Memory B cell (primary cell): ENCODE measurements around the gene MYB.

ENCODE experiments used
- ATAC-seq: fragments of 150-1000 bp; cut with Tn5 transposase; 2 replicates; pipeline ENCODE4 v1.10.0; 2021; ENCODE audit warnings: low read depth, mild to moderate bottlenecking, moderate library complexity
- DNase-seq, 2 donors: peaks; one replicate each; pipeline ENCODE4 v3.0.0; 2022; ENCODE audit warnings: low spot score in 2 of 2
- H3K27ac Mint-ChIP-seq: one replicate; pipeline ENCODE4 v1.8.0; 2022; ENCODE audit warnings: mild to moderate bottlenecking, moderate library complexity, mixed read lengths
- H3K27me3 Mint-ChIP-seq: one replicate; pipeline ENCODE4 v1.8.0; 2022; ENCODE audit warnings: mixed read lengths
- H3K36me3 Mint-ChIP-seq: one replicate; pipeline ENCODE4 v1.8.0; 2022; ENCODE audit warnings: mild to moderate bottlenecking, mixed read lengths
- H3K4me1 Mint-ChIP-seq: one replicate; pipeline ENCODE4 v1.8.0; 2022; ENCODE audit warnings: mixed read lengths
- H3K4me3 Mint-ChIP-seq: one replicate; pipeline ENCODE4 v1.8.0; 2022; ENCODE audit warnings: mild to moderate bottlenecking, moderate library complexity, mixed read lengths
- H3K9me3 Mint-ChIP-seq: one replicate; pipeline ENCODE4 v1.8.0; 2022; ENCODE audit warnings: mixed read lengths

The MYB gene

GRCh38 chr6:135250234-135250633 is 69.1 kb downstream of the MYB start:
- ATAC-seq, result peak; percentile 31
- peaks cover 2% of the 10 kb centered on the region for H3K4me1 Mint-ChIP-seq
- H3K4me3 Mint-ChIP-seq, result no peak overlapping the region
- no peak for DNase-seq
- no peaks in the 10 kb centered on the region for H3K9me3 Mint-ChIP-seq
- no peak overlapping the region for H3K27ac Mint-ChIP-seq
- H3K27me3 Mint-ChIP-seq, result peaks cover 2% of the 10 kb centered on the region
- H3K36me3 Mint-ChIP-seq, result no peaks in the 10 kb centered on the region

DNA sequence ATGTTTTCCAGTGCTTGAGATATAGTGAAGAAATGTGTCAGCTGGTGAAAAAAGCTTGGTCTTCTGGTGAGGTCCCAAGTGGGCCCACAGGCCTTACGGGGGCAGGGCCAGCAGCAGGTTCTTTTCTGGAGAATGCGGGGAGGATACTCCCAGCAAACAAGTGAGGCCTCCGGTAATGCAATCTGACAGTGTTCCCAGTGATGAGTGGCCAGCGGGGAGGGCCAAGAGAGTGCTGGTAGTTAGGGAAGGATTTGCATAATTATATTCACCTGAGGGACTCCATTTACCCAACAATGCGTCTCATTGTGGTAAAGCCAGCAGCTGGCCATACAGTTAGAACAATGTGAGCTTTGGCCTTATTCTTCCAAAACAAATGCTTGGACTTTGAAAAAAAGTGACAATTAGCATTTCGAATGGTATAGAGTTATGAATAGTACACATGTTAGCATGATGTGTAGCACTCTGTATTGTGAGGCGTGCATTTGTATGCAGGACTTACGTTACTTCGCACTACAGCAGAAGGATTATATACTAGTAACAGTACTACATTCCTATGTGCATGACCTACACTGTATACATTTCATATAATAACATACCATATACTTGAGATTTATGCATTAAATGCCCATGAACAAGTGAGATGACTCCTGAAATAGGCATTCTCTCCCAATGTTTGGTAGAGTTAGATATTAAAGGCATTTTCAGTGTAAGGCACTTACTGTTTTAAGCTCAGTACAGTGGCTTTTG is 69.8 kb downstream of the MYB start:
- no peaks in the 10 kb centered on the region for H3K9me3 Mint-ChIP-seq
- peaks cover 2% of the 10 kb centered on the region for H3K4me1 Mint-ChIP-seq
- peaks cover 4% of the 10 kb centered on the region for H3K27me3 Mint-ChIP-seq
- DNase-seq (no peak), ATAC-seq (no peak)
- no peaks in the 10 kb centered on the region for H3K36me3 Mint-ChIP-seq
- no peak overlapping the region for H3K27ac Mint-ChIP-seq
- H3K4me3 Mint-ChIP-seq, result no peak overlapping the region

GRCh38 chr6:135251498-135252441 is 70.7 kb downstream of the MYB start:
- H3K4me1 Mint-ChIP-seq, result peaks cover 2% of the 10 kb centered on the region

GRCh38 chr6:135254471-135254870 is 73.4 kb downstream of the MYB start:
- Mint-ChIP-seq H3K4me3 (no peak overlapping the region), H3K27me3 (peaks cover 8% of the 10 kb centered on the region), H3K27ac (no peak overlapping the region), H3K36me3 (no peaks in the 10 kb centered on the region), H3K9me3 (no peaks in the 10 kb centered on the region), H3K4me1 (peaks cover 2% of the 10 kb centered on the region)
- ATAC-seq (no peak), DNase-seq (no peak)

More at GRCh38 chr6:135251498-135252441, 70.7 kb downstream of the MYB start:
- Mint-ChIP-seq H3K27ac (no peak overlapping the region), H3K9me3 (no peaks in the 10 kb centered on the region), H3K36me3 (no peaks in the 10 kb centered on the region), H3K27me3 (peaks cover 5% of the 10 kb centered on the region), H3K4me3 (no peak overlapping the region)
- DNase-seq, result no peak
- no peak for ATAC-seq

- no peaks in the 10 kb centered on the region for H3K4me1 Mint-ChIP-seq
- no peak for DNase-seq
Measured at GRCh38 chr6:135256866-135257265, 75.8 kb downstream of the MYB start.

GRCh38 chr6:135257631-135258405 is 76.7 kb downstream of the MYB start:
- H3K9me3 Mint-ChIP-seq, result no peaks in the 10 kb centered on the region
- ATAC-seq (no peak), DNase-seq (no peak)
- H3K27ac Mint-ChIP-seq, result no peak overlapping the region
- no peak overlapping the region for H3K4me3 Mint-ChIP-seq
- H3K36me3 Mint-ChIP-seq, result no peaks in the 10 kb centered on the region
- H3K27me3 Mint-ChIP-seq, result peaks cover 15% of the 10 kb centered on the region
- no peaks in the 10 kb centered on the region for H3K4me1 Mint-ChIP-seq

More at GRCh38 chr6:135256866-135257265, 75.8 kb downstream of the MYB start:
- ATAC-seq, result no peak
- Mint-ChIP-seq H3K27me3 (peaks cover 12% of the 10 kb centered on the region), H3K4me3 (no peak overlapping the region), H3K27ac (no peak overlapping the region), H3K9me3 (no peaks in the 10 kb centered on the region), H3K36me3 (no peaks in the 10 kb centered on the region)

DNA sequence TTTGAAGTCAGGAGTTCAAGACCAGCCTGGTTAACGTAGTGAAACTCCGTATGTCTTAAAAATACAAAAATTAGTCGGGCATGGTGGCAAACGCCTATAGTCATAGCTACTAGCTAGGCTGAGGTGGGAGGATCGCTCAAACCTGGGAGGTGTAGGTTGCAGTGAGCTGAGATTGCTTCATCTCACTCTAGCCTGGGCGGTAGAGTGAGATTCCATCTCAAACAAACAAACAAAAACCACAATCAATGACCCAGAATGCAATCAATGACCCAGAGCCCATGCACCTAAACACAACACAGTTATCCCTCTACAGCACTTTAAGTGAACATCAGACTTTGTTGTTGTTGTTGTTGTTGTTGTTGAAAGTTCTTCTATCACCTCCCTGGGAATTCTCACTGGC is 77.9 kb downstream of the MYB start:
- H3K27ac Mint-ChIP-seq, result no peak overlapping the region
- peaks cover 16% of the 10 kb centered on the region for H3K27me3 Mint-ChIP-seq
- ATAC-seq, result no peak
- no peaks in the 10 kb centered on the region for H3K4me1 Mint-ChIP-seq
- H3K36me3 Mint-ChIP-seq, result no peaks in the 10 kb centered on the region
- no peak overlapping the region for H3K4me3 Mint-ChIP-seq
- H3K9me3 Mint-ChIP-seq, result no peaks in the 10 kb centered on the region
- no peak for DNase-seq

- Mint-ChIP-seq H3K27me3 (peaks cover 14% of the 10 kb centered on the region), H3K36me3 (no peaks in the 10 kb centered on the region), H3K9me3 (no peaks in the 10 kb centered on the region), H3K4me3 (no peak overlapping the region), H3K4me1 (no peaks in the 10 kb centered on the region), H3K27ac (no peak overlapping the region)
- DNase-seq (no peak), ATAC-seq (no peak)
Measured at GRCh38 chr6:135260612-135261011, 79.5 kb downstream of the MYB start.

- Mint-ChIP-seq H3K9me3 (no peaks in the 10 kb centered on the region), H3K4me3 (no peak overlapping the region), H3K27me3 (peaks cover 11% of the 10 kb centered on the region), H3K27ac (no peak overlapping the region), H3K36me3 (no peaks in the 10 kb centered on the region), H3K4me1 (no peaks in the 10 kb centered on the region)
- ATAC-seq (no peak), DNase-seq (no peak)
Measured at GRCh38 chr6:135261872-135262725, 81.0 kb downstream of the MYB start.

- H3K27me3 Mint-ChIP-seq, result peaks cover 6% of the 10 kb centered on the region
- no peak overlapping the region for H3K27ac Mint-ChIP-seq
- H3K9me3 Mint-ChIP-seq, result no peaks in the 10 kb centered on the region
- ATAC-seq (no peak), DNase-seq (no peak)
- no peaks in the 10 kb centered on the region for H3K4me1 Mint-ChIP-seq
- H3K36me3 Mint-ChIP-seq, result no peaks in the 10 kb centered on the region
- no peak overlapping the region for H3K4me3 Mint-ChIP-seq
Measured at GRCh38 chr6:135265278-135265677, 84.2 kb downstream of the MYB start.

- Mint-ChIP-seq H3K36me3 (no peaks in the 10 kb centered on the region), H3K4me1 (no peaks in the 10 kb centered on the region), H3K27me3 (peaks cover 7% of the 10 kb centered on the region), H3K27ac (no peak overlapping the region), H3K9me3 (no peaks in the 10 kb centered on the region), H3K4me3 (no peak overlapping the region)
- ATAC-seq (no peak), DNase-seq (no peak)
Measured at GRCh38 chr6:135266675-135267074, 85.6 kb downstream of the MYB start.

DNA sequence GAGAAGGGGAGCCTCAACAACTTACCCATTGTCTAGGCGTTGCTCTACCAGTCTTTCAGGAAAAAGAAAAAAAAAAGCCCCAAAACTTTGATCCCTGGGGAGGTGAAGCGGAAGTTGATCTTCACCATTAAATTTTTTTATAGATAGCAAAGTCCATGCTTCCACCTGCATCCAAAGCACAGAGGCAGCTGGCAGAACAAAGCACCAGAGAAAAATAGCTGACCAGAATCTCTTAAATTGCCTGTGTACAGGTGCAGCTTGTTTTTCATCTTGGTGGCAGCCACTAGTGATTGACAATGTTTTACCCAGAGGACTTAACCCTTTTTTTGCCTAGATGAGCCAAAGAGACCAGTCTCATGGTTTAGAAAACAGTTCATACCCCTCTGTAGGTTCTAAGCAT is 86.0 kb downstream of the MYB start:
- Mint-ChIP-seq H3K36me3 (no peaks in the 10 kb centered on the region), H3K9me3 (no peaks in the 10 kb centered on the region), H3K4me1 (no peaks in the 10 kb centered on the region), H3K27ac (no peak overlapping the region), H3K4me3 (no peak overlapping the region), H3K27me3 (peaks cover 7% of the 10 kb centered on the region)
- DNase-seq (no peak), ATAC-seq (no peak)

GRCh38 chr6:135268263-135268662 is 87.2 kb downstream of the MYB start:
- Mint-ChIP-seq H3K27me3 (peaks cover 3% of the 10 kb centered on the region), H3K4me3 (no peak overlapping the region), H3K36me3 (no peaks in the 10 kb centered on the region), H3K4me1 (no peaks in the 10 kb centered on the region), H3K27ac (no peak overlapping the region), H3K9me3 (no peaks in the 10 kb centered on the region)
- no peak for DNase-seq
- no peak for ATAC-seq
